ENCODE results near the gene RUBCN.

- no peak for TF ChIP-seq ZFP1 (CRISPR knock-in tag; IDR thresholded peaks at IDR 0.05)
- TF ChIP-seq POLR2AphosphoS5 (IDR thresholded peaks at IDR 0.05; ENCODE audit: control insufficient read depth, insufficient read depth, low read depth, low read length): no peak
- no peak for TF ChIP-seq CTCF (IDR thresholded peaks at IDR 0.05 in 2 of 3, conservative IDR thresholded peaks at IDR 0.05 in 1 of 3; ENCODE audit: insufficient read depth in 2 of 3, low read depth in 1 of 3, low read length in 3 of 3)
- TF ChIP-seq FOXK1 (CRISPR knock-in tag; IDR thresholded peaks at IDR 0.05; ENCODE audit: borderline replicate concordance): no peak; the same call in 1 of the 2 replicates
- 0 out of 2 replicates have a peak, but pooled peaks have one; percentile 76 for TF ChIP-seq ZNF263 (CRISPR knock-in tag; IDR thresholded peaks at IDR 0.05; ENCODE audit: borderline replicate concordance)
- TF ChIP-seq ZC3H11A (IDR thresholded peaks at IDR 0.05; ENCODE audit: low read depth, low read length): no peak
- no peak for TF ChIP-seq EP300 (IDR thresholded peaks at IDR 0.05; ENCODE audit: low read length)
- TF ChIP-seq DPF2 (IDR thresholded peaks at IDR 0.05): no peak
- TF ChIP-seq FOXP4 (CRISPR knock-in tag; IDR thresholded peaks at IDR 0.05; ENCODE audit: borderline replicate concordance): no peak
- no peak for TF ChIP-seq NUFIP1 (IDR thresholded peaks at IDR 0.05; ENCODE audit: partially characterized antibody)
- no peak for TF ChIP-seq ZNF696 (CRISPR knock-in tag; conservative IDR thresholded peaks at IDR 0.05)
- no peak for TF ChIP-seq TBP (optimal IDR thresholded peaks at IDR 0.05; ENCODE audit: low read depth, low read length)
- TF ChIP-seq CUX1 (CRISPR knock-in tag; IDR thresholded peaks at IDR 0.05): no peak
- no peak for TF ChIP-seq ZNF274 (IDR thresholded peaks at IDR 0.05; ENCODE audit: borderline replicate concordance, low read depth, low read length)
These were observed 12.6 kb upstream of the RUBCN start for GRCh38 chr3:197749315-197749600.
